ENCODE results near the gene GPR63. TPM values are rescaled to one million over a fixed set of nuclear protein-coding genes. Genes with fewer than 3 reads are reported as not detected.

Gene GPR63
- total and polyA plus RNA-seq, 9 of the 15 experiments (the other 6 are each of a cell fraction or from before 2014, with no cell fraction given): 1.6 to 5.1 (median 3.7) TPM

GRCh38 chr6:96837081-96837971 lies at the start of gene GPR63 (continued):
- TF ChIP-seq TOE1 (IDR thresholded peaks at IDR 0.05; ENCODE audit: borderline replicate concordance) (peak; percentile 72), TOE1 (CRISPR knock-in tag; IDR thresholded peaks at IDR 0.05; ENCODE audit: borderline replicate concordance, low read depth) (no peak), CSDE1 (IDR thresholded peaks at IDR 0.05) (no peak), HIVEP1 (CRISPR knock-in tag; IDR thresholded peaks at IDR 0.05) (0 out of 2 replicates have a peak, but pooled peaks have one; percentile 10), POLR2G (IDR thresholded peaks at IDR 0.05; ENCODE audit: low read depth, low read length) (peak; percentile 92), PBX2 (CRISPR knock-in tag; IDR thresholded peaks at IDR 0.05; ENCODE audit: low read depth) (no peak), PBX2 (tag; conservative IDR thresholded peaks at IDR 0.05; ENCODE audit: low read depth) (no peak), ZNF407 (IDR thresholded peaks at IDR 0.05; ENCODE audit: low read depth) (no peak), FOXM1 (IDR thresholded peaks at IDR 0.05; ENCODE audit: low read depth) (0 out of 2 replicates have a peak, but pooled peaks have one; percentile 27), FOXM1 (CRISPR knock-in tag; IDR thresholded peaks at IDR 0.05; ENCODE audit: low read depth) (no peak; the same call in 1 of the 2 replicates), HNRNPH1 (optimal IDR thresholded peaks at IDR 0.05; ENCODE audit: low read depth, low read length) (no peak), PML (IDR thresholded peaks at IDR 0.05; ENCODE audit: low read length) (0 out of 2 replicates have a peak, but pooled peaks have one; percentile 20), EGR1 (conservative IDR thresholded peaks at IDR 0.05) (peak; percentile 39; the same call in 1 of the 2 replicates), ARID3A (IDR thresholded peaks at IDR 0.05; ENCODE audit: borderline replicate concordance, low read depth, low read length) (no peak)

Measured in K562 (cell line).